ENCODE results near the gene MARCHF10.

The MARCHF10 gene

GRCh38 chr17:62674363-62674739 lies 133.8 kb downstream of the MARCHF10 start:
- DNase-seq: no peak

- no peak for DNase-seq
Observed at GRCh38 chr17:62673614-62674362, 134.3 kb downstream of the MARCHF10 start.

- DNase-seq: no peak
Observed at GRCh38 chr17:62672957-62673356, 135.2 kb downstream of the MARCHF10 start.

GRCh38 chr17:62671553-62671952 lies 136.6 kb downstream of the MARCHF10 start:
- DNase-seq: no peak

GRCh38 chr17:62670202-62670821 lies 137.8 kb downstream of the MARCHF10 start:
- no peak for DNase-seq

GRCh38 chr17:62668091-62668804 lies 139.9 kb downstream of the MARCHF10 start:
- no peak for DNase-seq

GRCh38 chr17:62666801-62667591 lies 141.1 kb downstream of the MARCHF10 start:
- DNase-seq: no peak

- DNase-seq: no peak
Observed at GRCh38 chr17:62666061-62666800, 141.9 kb downstream of the MARCHF10 start.

GRCh38 chr17:62665599-62665998 lies 142.5 kb downstream of the MARCHF10 start:
- DNase-seq: no peak

- no peak for DNase-seq
Observed at GRCh38 chr17:62664336-62665120, 143.6 kb downstream of the MARCHF10 start.

- no peak for DNase-seq
Observed at GRCh38 chr17:62663304-62663703, 144.8 kb downstream of the MARCHF10 start.

- DNase-seq: no peak
Observed at GRCh38 chr17:62662855-62663254, 145.3 kb downstream of the MARCHF10 start.

GRCh38 chr17:62661337-62661736 lies 146.8 kb downstream of the MARCHF10 start:
- DNase-seq: no peak

GRCh38 chr17:62660629-62661118 lies 147.4 kb downstream of the MARCHF10 start:
- no peak for DNase-seq

GRCh38 chr17:62658136-62658920 lies 149.8 kb downstream of the MARCHF10 start:
- DNase-seq: no peak

- DNase-seq: no peak
Observed at GRCh38 chr17:62657690-62658089, 150.4 kb downstream of the MARCHF10 start.

GRCh38 chr17:62657145-62657665 lies 150.9 kb downstream of the MARCHF10 start:
- no peak for DNase-seq

- no peak for DNase-seq
Observed at GRCh38 chr17:62656446-62656845, 151.7 kb downstream of the MARCHF10 start.

GRCh38 chr17:62655656-62656055 lies 152.5 kb downstream of the MARCHF10 start:
- DNase-seq: no peak
